Right atrium auricular region (tissue), 2 donors: ENCODE results near the gene ATXN1. TPM values are rescaled to one million over a fixed set of nuclear protein-coding genes. Genes with fewer than 3 reads are reported as not detected.

Experiments
- DNase-seq: peaks from one replicate; pipeline ENCODE4 v3.0.0-alpha.2; 2019; ENCODE audit warnings: low spot score
- H3K27ac ChIP-seq, 2 donors: fragments of 200-600 bp; sonication (generic); 1 replicate in 1 of 2; 2 replicates in 1 of 2; pipeline ENCODE4 v1.5.1; 2016 to 2019
- H3K27me3 ChIP-seq, 2 donors: fragments of 200-600 bp; sonication (generic); one replicate each; pipeline versions ENCODE4 v1.5.1 to v1.6.0; 2017 to 2019
- H3K36me3 ChIP-seq: fragments of 200-600 bp; sonication (generic); one replicate; pipeline ENCODE4 v1.5.1; 2016
- H3K4me1 ChIP-seq, 2 donors: fragments of 200-600 bp; sonication (generic); one replicate each; pipeline versions ENCODE4 v1.5.1 to v1.6.0; 2017 to 2019
- H3K4me3 ChIP-seq, 2 donors: fragments of 200-600 bp; sonication (generic); 1 replicate in 1 of 2; 2 replicates in 1 of 2; pipeline ENCODE4 v1.5.1; 2017 to 2019; ENCODE audit warnings: mild to moderate bottlenecking in 1 of 2, moderate library complexity in 1 of 2
- H3K9me3 ChIP-seq, 2 donors: fragments of 200-600 bp; sonication (generic); one replicate each; pipeline ENCODE4 v1.5.1; 2019
- CTCF ChIP-seq, 2 donors: fragments of 200-600 bp; sonication (generic); IDR thresholded peaks; one replicate each; pipeline ENCODE4 v1.5.1; 2019; ENCODE audit warnings: antibody characterized with exemption in 2 of 2
- total RNA-seq, 2 donors: library from RNA; depleted of rRNA; stranded (reverse); fragments of >200 nt; gene quantifications; one replicate each; pipeline ENCODE4 v1.1.0, GENCODE V29; 2016

Gene ATXN1
- total RNA-seq, 2 donors from 2014 or later = 41.8 to 62.0 TPM

- Histone ChIP-seq H3K9me3 (peaks cover 0 to 7% of the 10 kb centered on the region in 2 donors), H3K27ac (no peak overlapping the region), H3K4me3 (no peak overlapping the region), H3K27me3 (no peaks in the 10 kb centered on the region), H3K36me3 (peaks cover 6% of the 10 kb centered on the region), H3K4me1 (peaks cover 0 to 13% of the 10 kb centered on the region in 2 donors)
- no peak for DNase-seq
- no peak for TF ChIP-seq CTCF (IDR thresholded peaks at IDR 0.05)
Observed at GRCh38 chr6:16658348-16659034, 102.8 kb downstream of the ATXN1 start.

- no peak overlapping the region for H3K27ac ChIP-seq
- peaks cover 10% of the 10 kb centered on the region for H3K36me3 ChIP-seq
- TF ChIP-seq CTCF (IDR thresholded peaks at IDR 0.05) = no peak
Observed at GRCh38 chr6:16657768-16658167, 103.5 kb downstream of the ATXN1 start.

DNA sequence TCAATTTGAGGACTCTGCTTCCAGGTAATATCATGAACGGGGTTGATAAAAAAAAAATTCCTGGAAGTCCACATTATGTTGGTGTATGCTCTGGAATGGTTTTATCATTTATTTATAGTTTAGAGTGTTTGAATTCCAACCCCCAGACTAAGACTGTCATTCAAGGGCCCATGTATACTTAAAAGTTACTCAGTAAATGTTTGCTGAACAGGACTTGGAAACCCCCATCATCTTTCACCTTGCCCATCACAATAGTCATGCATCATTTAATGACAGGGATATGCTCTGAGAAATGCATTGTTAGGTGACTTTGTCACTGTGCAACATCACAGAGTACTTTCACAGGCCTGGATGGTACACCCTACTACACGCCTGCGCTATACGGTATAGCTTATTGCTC, 104.8 kb downstream of the ATXN1 start:
- Histone ChIP-seq H3K4me3 (no peak overlapping the region), H3K4me1 (peaks cover 0 to 13% of the 10 kb centered on the region in 2 donors), H3K27ac (no peak overlapping the region), H3K9me3 (no peaks in the 10 kb centered on the region), H3K36me3 (peaks cover 10% of the 10 kb centered on the region), H3K27me3 (no peaks in the 10 kb centered on the region)
- DNase-seq = no peak
- TF ChIP-seq CTCF (IDR thresholded peaks at IDR 0.05) = no peak

More at GRCh38 chr6:16657768-16658167, 103.5 kb downstream of the ATXN1 start:
- peaks cover 0 to 13% of the 10 kb centered on the region in 2 donors for H3K4me1 ChIP-seq
- H3K4me3 ChIP-seq = no peak overlapping the region
- DNase-seq = no peak
- peaks cover 0 to 7% of the 10 kb centered on the region in 2 donors for H3K9me3 ChIP-seq
- no peaks in the 10 kb centered on the region for H3K27me3 ChIP-seq

GRCh38 chr6:16654701-16655100, 106.6 kb downstream of the ATXN1 start:
- no peaks in the 10 kb centered on the region for H3K9me3 ChIP-seq
- DNase-seq = no peak
- H3K36me3 ChIP-seq = peaks cover 10% of the 10 kb centered on the region
- no peak for TF ChIP-seq CTCF (IDR thresholded peaks at IDR 0.05)
- H3K27ac ChIP-seq = no peak overlapping the region
- peaks cover 0 to 13% of the 10 kb centered on the region in 2 donors for H3K4me1 ChIP-seq
- no peak overlapping the region for H3K4me3 ChIP-seq
- H3K27me3 ChIP-seq = no peaks in the 10 kb centered on the region

DNA sequence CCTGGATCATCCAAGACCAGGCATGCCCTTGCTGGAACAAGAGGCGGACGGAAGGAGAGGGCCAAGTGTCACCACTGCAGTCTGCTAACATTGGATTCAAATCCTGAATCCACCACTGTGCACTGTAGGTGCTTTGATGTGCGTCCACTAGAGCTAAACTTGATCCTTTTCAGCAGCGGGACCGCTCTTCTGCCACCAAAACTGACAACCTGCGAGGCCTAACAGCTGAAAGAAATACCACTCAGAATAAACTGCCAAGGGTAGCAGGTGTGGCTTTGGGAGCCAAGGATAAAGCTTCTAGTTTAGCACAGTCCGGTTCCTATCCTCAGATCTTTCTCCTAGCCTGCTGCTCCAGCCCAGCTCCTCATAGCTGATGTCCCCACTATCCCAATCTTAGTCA, 108.0 kb downstream of the ATXN1 start:
- no peak for DNase-seq
- no peaks in the 10 kb centered on the region for H3K9me3 ChIP-seq
- no peak for TF ChIP-seq CTCF (IDR thresholded peaks at IDR 0.05)
- no peak overlapping the region for H3K4me3 ChIP-seq
- peaks cover 10% of the 10 kb centered on the region for H3K36me3 ChIP-seq
- H3K27me3 ChIP-seq = no peaks in the 10 kb centered on the region
- peaks cover 0 to under 1% of the 10 kb centered on the region in 2 donors for H3K4me1 ChIP-seq
- H3K27ac ChIP-seq = no peak overlapping the region

GRCh38 chr6:16651871-16652270, 109.4 kb downstream of the ATXN1 start:
- Histone ChIP-seq H3K9me3 (no peaks in the 10 kb centered on the region), H3K4me3 (no peak overlapping the region), H3K36me3 (peaks cover 10% of the 10 kb centered on the region), H3K27me3 (no peaks in the 10 kb centered on the region), H3K27ac (no peak overlapping the region), H3K4me1 (no peaks in the 10 kb centered on the region)
- no peak for DNase-seq
- no peak for TF ChIP-seq CTCF (IDR thresholded peaks at IDR 0.05)
